Measurements from ENCODE around the gene PDE4B. TPM values are rescaled to one million over a fixed set of nuclear protein-coding genes. Genes with fewer than 3 reads are reported as not detected.

PDE4B gene
- total and polyA plus RNA-seq, 12 donors, result 1.2 to 14.9 (median 3.9) TPM

GRCh38 chr1:66035616-66036245, 243.0 kb downstream of the PDE4B start:
- TF ChIP-seq CTCF (IDR thresholded peaks at IDR 0.05) (no peak), POLR2A (IDR thresholded peaks at IDR 0.05) (no peak)
- intact Hi-C loops (cut with DNase I), result no loop called here
- 21 to 61% (median 57%) methylated on average over 1 of the region's 1 CpG for WGBS, 4 donors

GRCh38 chr1:66041654-66042053, 249.0 kb downstream of the PDE4B start:
- intact Hi-C loops (cut with DNase I), result no loop called here
- no peaks in the 10 kb centered on the region for H3K36me3 ChIP-seq (replicated peaks in 1 of 2)
- no peak for TF ChIP-seq CTCF (IDR thresholded peaks at IDR 0.05)
- no peak for TF ChIP-seq POLR2A (IDR thresholded peaks at IDR 0.05)
- H3K4me3 ChIP-seq, result no peak overlapping the region
- no peaks in the 10 kb centered on the region for H3K9me3 ChIP-seq (replicated peaks in 1 of 3)
- DNase-seq, result no peak
- no peak overlapping the region for H3K27ac ChIP-seq
- no peaks in the 10 kb centered on the region for H3K4me1 ChIP-seq (replicated peaks in 1 of 2)
- H3K27me3 ChIP-seq, result no peaks in the 10 kb centered on the region
- WGBS, 4 donors, result 45 to 68% (median 49%) methylated on average over 1 of the region's 1 CpG

More at GRCh38 chr1:66035616-66036245, 243.0 kb downstream of the PDE4B start:
- Histone ChIP-seq H3K27ac (no peak overlapping the region), H3K27me3 (no peaks in the 10 kb centered on the region), H3K9me3 (replicated peaks in 1 of 3) (no peaks in the 10 kb centered on the region), H3K36me3 (replicated peaks in 1 of 2) (no peaks in the 10 kb centered on the region), H3K4me1 (replicated peaks in 1 of 2) (no peaks in the 10 kb centered on the region), H3K4me3 (no peak overlapping the region)
- DNase-seq, result no peak

- no peaks in the 10 kb centered on the region for H3K9me3 ChIP-seq (replicated peaks in 1 of 3)
- 62 to 82% (median 76%) methylated on average over 1 of the region's 1 CpG for WGBS, 4 donors
- no peaks in the 10 kb centered on the region for H3K27me3 ChIP-seq
- DNase-seq, result no peak
- no peak overlapping the region for H3K4me3 ChIP-seq
- intact Hi-C loops (cut with DNase I), result no loop called here
- TF ChIP-seq POLR2A (IDR thresholded peaks at IDR 0.05) (no peak), CTCF (IDR thresholded peaks at IDR 0.05) (no peak)
- no peaks in the 10 kb centered on the region for H3K36me3 ChIP-seq (replicated peaks in 1 of 2)
- H3K27ac ChIP-seq, result no peak overlapping the region
- no peaks in the 10 kb centered on the region for H3K4me1 ChIP-seq (replicated peaks in 1 of 2)
These were observed 250.5 kb downstream of the PDE4B start for GRCh38 chr1:66043186-66043585.

GRCh38 chr1:66044912-66045311, 252.2 kb downstream of the PDE4B start:
- peaks cover 5% of the 10 kb centered on the region for H3K27me3 ChIP-seq
- 29 to 41% (median 38%) methylated on average over 1 of the region's 1 CpG for WGBS, 4 donors
- DNase-seq, result no peak
- TF ChIP-seq POLR2A (IDR thresholded peaks at IDR 0.05) (no peak), CTCF (IDR thresholded peaks at IDR 0.05) (no peak)
- no peaks in the 10 kb centered on the region for H3K36me3 ChIP-seq (replicated peaks in 1 of 2)
- no peak overlapping the region for H3K4me3 ChIP-seq
- no peak overlapping the region for H3K27ac ChIP-seq
- H3K4me1 ChIP-seq (replicated peaks in 1 of 2), result no peaks in the 10 kb centered on the region
- intact Hi-C loops (cut with DNase I), result no loop called here
- no peaks in the 10 kb centered on the region for H3K9me3 ChIP-seq (replicated peaks in 1 of 3)
